ENCODE results near the gene LEMD2.

LEMD2 gene

GRCh38 chr6:33756211-33756954, 32.5 kb downstream of the LEMD2 start:
- no peak for DNase-seq (ENCODE audit: low read depth in 2 of 2)

GRCh38 chr6:33755070-33755869, 33.7 kb downstream of the LEMD2 start:
- no peak for DNase-seq (ENCODE audit: low read depth in 2 of 2)

GRCh38 chr6:33754222-33754621, 34.7 kb downstream of the LEMD2 start:
- DNase-seq (ENCODE audit: low read depth in 2 of 2), result no peak

- DNase-seq (ENCODE audit: low read depth in 2 of 2), result no peak
Observed at GRCh38 chr6:33752646-33753015, 36.3 kb downstream of the LEMD2 start.

GRCh38 chr6:33751771-33752645, 36.9 kb downstream of the LEMD2 start:
- no peak for DNase-seq (ENCODE audit: low read depth in 2 of 2)

GRCh38 chr6:33750244-33750991, 38.5 kb downstream of the LEMD2 start:
- DNase-seq (ENCODE audit: low read depth in 2 of 2), result no peak

- DNase-seq (ENCODE audit: low read depth in 2 of 2), result no peak
Observed at GRCh38 chr6:33749401-33749800, 39.5 kb downstream of the LEMD2 start.

- DNase-seq (ENCODE audit: low read depth in 2 of 2), result no peak
Observed at GRCh38 chr6:33748841-33749240, 40.1 kb downstream of the LEMD2 start.

GRCh38 chr6:33747823-33748222, 41.1 kb downstream of the LEMD2 start:
- DNase-seq (ENCODE audit: low read depth in 2 of 2), result no peak

- DNase-seq (ENCODE audit: low read depth in 2 of 2), result no peak
Observed at GRCh38 chr6:33746651-33747100, 42.3 kb downstream of the LEMD2 start, which contains the start of gene IP6K3. IP6K3 (minus strand) TSS chr6:33746905; CDS start chr6:33735476, 11,429 bp downstream.

- no peak for DNase-seq (ENCODE audit: low read depth in 2 of 2)
Observed at GRCh38 chr6:33746036-33746600, 42.8 kb downstream of the LEMD2 start.

GRCh38 chr6:33745548-33745947, 43.4 kb downstream of the LEMD2 start:
- DNase-seq (ENCODE audit: low read depth in 2 of 2), result no peak

GRCh38 chr6:33744895-33745546, 43.9 kb downstream of the LEMD2 start:
- DNase-seq (ENCODE audit: low read depth in 2 of 2), result no peak

- peak; percentile 59 to 69 for DNase-seq (ENCODE audit: low read depth in 2 of 2)
Observed at GRCh38 chr6:33744001-33744848, 44.7 kb downstream of the LEMD2 start.

GRCh38 chr6:33742837-33743236, 46.1 kb downstream of the LEMD2 start:
- DNase-seq (ENCODE audit: low read depth in 2 of 2), result no peak

GRCh38 chr6:33742092-33742491, 46.8 kb downstream of the LEMD2 start:
- no peak for DNase-seq (ENCODE audit: low read depth in 2 of 2)

GRCh38 chr6:33740794-33741193, 48.1 kb downstream of the LEMD2 start:
- DNase-seq (ENCODE audit: low read depth in 2 of 2), result no peak

GRCh38 chr6:33740204-33740608, 48.7 kb downstream of the LEMD2 start:
- no peak for DNase-seq (ENCODE audit: low read depth in 2 of 2)

- DNase-seq (ENCODE audit: low read depth in 2 of 2), result no peak
Observed at GRCh38 chr6:33739571-33739970, 49.4 kb downstream of the LEMD2 start.
